Lung (tissue), 12 donors: ENCODE measurements around the gene ULBP2. TPM values are rescaled to one million over a fixed set of nuclear protein-coding genes. Genes with fewer than 3 reads are reported as not detected.
"Not testable (repeated sequence)": the region's sequence is repeated elsewhere in the genome, so short reads cannot be mapped to it uniquely, and the experiment has no call there.

ENCODE experiments used
- ATAC-seq: fragments of 200-7000 bp; cut with Tn5 transposase; one replicate; pipeline ENCODE4 v1.9.1; 2020; ENCODE audit warnings: moderate number of reproducible peaks; ENCODE audit not compliant: insufficient read depth, low FRiP score
- DNase-seq, 3 donors: peaks; one replicate each; pipeline ENCODE4 v3.0.0-alpha.2; 2013 to 2017
- H3K27ac ChIP-seq, 2 donors: one replicate each; pipeline ENCODE4 v1.5.1; 2013; ENCODE audit warnings: mild to moderate bottlenecking in 2 of 2, moderate library complexity in 2 of 2, control low read depth in 1 of 2, inconsistent platforms in 1 of 2, low read depth in 1 of 2, low read length in 1 of 2
- H3K27me3 ChIP-seq, 3 donors: one replicate each; pipeline ENCODE4 v1.5.1; 2013; ENCODE audit warnings: low read length in 2 of 3; ENCODE audit not compliant: control insufficient read depth in 3 of 3, insufficient read depth in 3 of 3
- H3K36me3 ChIP-seq, 4 donors: one replicate each; pipeline ENCODE4 v1.5.1; 2013; ENCODE audit warnings: low read length in 4 of 4, mild to moderate bottlenecking in 1 of 4, moderate library complexity in 1 of 4; ENCODE audit not compliant: control insufficient read depth in 4 of 4, insufficient read depth in 4 of 4
- H3K4me1 ChIP-seq, 5 donors: one replicate each; pipeline ENCODE4 v1.5.1; 2013; ENCODE audit warnings: low read length in 5 of 5, mild to moderate bottlenecking in 2 of 5, moderate library complexity in 1 of 5; ENCODE audit not compliant: control insufficient read depth in 5 of 5, insufficient read depth in 5 of 5
- H3K4me3 ChIP-seq: one replicate; pipeline ENCODE4 v1.5.1; 2013; ENCODE audit warnings: mild to moderate bottlenecking, control low read depth, moderate library complexity
- H3K9ac ChIP-seq, 2 donors: one replicate each; pipeline ENCODE4 v1.5.1; 2013; ENCODE audit warnings: low read length in 2 of 2, control low read depth in 1 of 2; ENCODE audit not compliant: insufficient read depth in 1 of 2
- H3K9me3 ChIP-seq, 4 donors: one replicate each; pipeline ENCODE4 v1.5.1; 2013; ENCODE audit warnings: low read length in 3 of 4, mild to moderate bottlenecking in 1 of 4, moderate library complexity in 1 of 4; ENCODE audit not compliant: control insufficient read depth in 4 of 4, insufficient read depth in 3 of 4
- WGBS, 2 donors: extraction: QIAGEN DNeasy Blood & Tissue Kit; methylation state at CpG; one replicate each; pipeline ENCODE4 v1.1.7; 2013; 5-methylcytosine and 5-hydroxymethylcytosine counted together
- polyA plus RNA-seq, 2 donors: library from polyadenylated mRNA; stranded (reverse); fragments of 200-250 nt; gene quantifications; one replicate each; pipeline ENCODE4 v1.2.1, GENCODE V29; 2013
- total RNA-seq, 2 donors: library from RNA; depleted of rRNA in 1 of 2; stranded (reverse); fragments of >200 nt in 1 of 2; gene quantifications; one replicate each; pipeline ENCODE4 v1.2.1, GENCODE V29; 2014 to 2021
- TF ChIP-seq, protein P1 (sequence below): IDR thresholded peaks from 2 replicates; pipeline ENCODE4 v1.5.1; 2012; ENCODE audit warnings: mild to moderate bottlenecking; ENCODE audit errors: control extremely low read depth, extremely low read depth
- donor health status: control.
- donor health status: control.
- donor health status: Bipolar disorder and iron deficiency.
- donor health status: healthy.
- donor health status: DM: yes; HTN: yes; CAD: no.

ULBP2 gene
- total and polyA plus RNA-seq, 4 donors, result 1.2 to 6.2 (median 2.7) TPM

DNA sequence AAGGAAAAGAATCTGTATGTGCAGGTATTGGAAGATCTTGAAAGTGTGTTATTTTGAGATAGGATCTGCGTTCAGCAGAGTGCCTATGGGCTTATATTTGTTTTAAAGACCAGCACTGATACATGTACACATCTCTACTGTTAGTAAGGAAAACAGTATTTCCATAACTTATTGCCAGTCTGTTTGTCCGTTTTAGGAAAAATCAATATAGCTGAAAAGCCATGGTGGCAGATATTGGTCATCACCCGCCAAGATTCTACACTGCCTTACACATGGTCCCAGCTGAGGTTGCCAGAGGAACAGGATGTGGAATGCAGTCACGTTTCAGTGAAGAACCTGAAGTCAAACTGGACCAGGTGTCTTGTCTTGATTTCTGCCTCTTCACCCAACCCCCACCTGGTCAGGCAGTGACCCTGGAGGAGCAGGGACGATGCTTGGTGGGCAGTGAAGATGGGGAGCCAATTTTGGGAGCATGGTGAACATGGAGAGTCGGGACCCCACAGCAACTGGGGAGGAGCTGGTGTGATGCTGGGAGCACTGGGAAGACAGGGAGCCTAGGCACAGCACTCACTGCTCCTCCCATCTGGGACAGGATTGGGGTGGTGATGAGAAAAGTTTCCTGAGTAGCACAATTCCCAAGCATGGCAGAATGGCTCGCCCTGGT, 14.0 kb downstream of the ULBP2 start:
- WGBS, 2 donors, result 46 to 56% methylated on average over 7 of the region's 7 CpGs
- not testable (repeated sequence) for H3K4me1 ChIP-seq, H3K4me3 ChIP-seq, H3K27ac ChIP-seq, ATAC-seq, H3K9ac ChIP-seq, H3K36me3 ChIP-seq, H3K9me3 ChIP-seq, DNase-seq
- peaks cover 0 to 83% (median 69%) of the 10 kb centered on the region in 3 donors for H3K27me3 ChIP-seq

DNA sequence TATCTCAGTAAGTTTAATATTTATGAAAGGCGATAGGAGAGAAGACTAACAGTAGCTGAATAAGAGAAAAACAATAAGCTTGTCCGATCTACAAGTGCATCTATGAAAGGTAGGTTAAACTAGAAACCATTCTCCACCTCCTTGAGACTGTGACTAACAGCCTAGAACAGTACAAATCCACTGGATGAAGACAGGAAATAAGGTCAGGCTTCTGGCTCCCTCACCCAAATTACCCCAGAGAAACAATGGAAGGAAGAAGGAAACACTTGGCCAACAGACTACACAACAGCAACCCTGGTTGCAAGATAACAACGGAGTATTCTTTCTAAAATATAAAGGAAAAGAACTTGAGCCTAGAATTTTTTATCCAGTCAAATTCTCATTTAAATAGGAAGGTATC, 16.3 kb downstream of the ULBP2 start:
- not testable (repeated sequence) for DNase-seq, ATAC-seq, H3K27ac ChIP-seq, H3K9ac ChIP-seq, H3K4me1 ChIP-seq, H3K36me3 ChIP-seq, H3K4me3 ChIP-seq, H3K9me3 ChIP-seq
- WGBS, 2 donors, result 37 to 53% methylated on average over 3 of the region's 3 CpGs
- peaks cover 0 to 80% (median 52%) of the 10 kb centered on the region in 3 donors for H3K27me3 ChIP-seq

DNA sequence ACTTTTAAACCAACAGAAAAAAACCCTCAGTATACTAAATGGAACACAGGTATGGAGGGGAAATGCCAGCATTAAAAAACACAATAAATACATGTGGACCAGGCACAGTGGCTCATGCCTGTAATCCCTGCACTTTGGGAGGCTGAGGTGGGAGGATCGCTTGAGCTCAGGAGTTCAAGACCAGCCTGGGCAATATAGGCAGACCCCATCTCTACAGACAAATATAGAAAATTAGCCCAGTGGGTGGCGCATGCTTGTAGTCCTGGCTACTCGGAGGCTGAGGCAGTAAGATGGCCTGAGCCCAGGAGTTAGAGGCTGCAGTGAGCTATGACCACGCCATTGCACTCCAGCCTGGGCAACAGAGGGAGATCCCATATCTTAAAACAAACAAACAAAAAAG, 18.0 kb downstream of the ULBP2 start:
- H3K4me3 ChIP-seq, H3K9me3 ChIP-seq, ATAC-seq, H3K36me3 ChIP-seq, DNase-seq, H3K27ac ChIP-seq, H3K9ac ChIP-seq: not testable (repeated sequence)
- peaks cover 0 to 18% (median 0%) of the 10 kb centered on the region in 5 donors for H3K4me1 ChIP-seq
- peaks cover 0 to 79% (median 58%) of the 10 kb centered on the region in 3 donors for H3K27me3 ChIP-seq
- WGBS, 2 donors, result 83 to 95% methylated on average over 2 to 3 of the region's 4 CpGs

DNA sequence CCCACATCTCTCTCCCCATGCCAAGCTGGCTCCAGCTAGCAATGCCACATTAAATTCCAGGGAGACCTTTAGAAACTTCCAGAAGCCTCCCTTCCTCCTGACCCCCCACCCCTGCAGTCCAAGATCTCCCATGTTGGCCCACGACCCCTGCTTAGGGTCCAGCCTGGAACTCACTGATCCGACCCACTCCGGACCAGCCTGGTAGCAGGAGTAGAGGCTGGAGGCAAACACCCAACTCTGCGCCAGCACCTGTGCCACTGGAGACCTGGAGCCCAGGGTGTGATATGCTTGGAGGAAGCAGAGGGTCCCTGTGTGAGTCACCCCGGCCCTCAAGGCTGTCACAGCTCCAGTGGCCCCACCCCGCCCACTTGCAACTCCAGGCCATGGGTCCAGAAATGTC, 18.7 kb downstream of the ULBP2 start:
- no peak for ATAC-seq
- H3K27ac ChIP-seq, result no peak overlapping the region
- H3K4me1 ChIP-seq, result peaks cover 0 to 24% (median 3%) of the 10 kb centered on the region in 5 donors
- no peak overlapping the region for H3K9ac ChIP-seq
- DNase-seq, result no peak
- 81 to 84% methylated on average over 6 of the region's 6 CpGs for WGBS, 2 donors
- peaks cover 0 to 80% (median 60%) of the 10 kb centered on the region in 3 donors for H3K27me3 ChIP-seq
- no peak overlapping the region for H3K4me3 ChIP-seq
- no peaks in the 10 kb centered on the region for H3K9me3 ChIP-seq
- TF ChIP-seq, protein P1, sequence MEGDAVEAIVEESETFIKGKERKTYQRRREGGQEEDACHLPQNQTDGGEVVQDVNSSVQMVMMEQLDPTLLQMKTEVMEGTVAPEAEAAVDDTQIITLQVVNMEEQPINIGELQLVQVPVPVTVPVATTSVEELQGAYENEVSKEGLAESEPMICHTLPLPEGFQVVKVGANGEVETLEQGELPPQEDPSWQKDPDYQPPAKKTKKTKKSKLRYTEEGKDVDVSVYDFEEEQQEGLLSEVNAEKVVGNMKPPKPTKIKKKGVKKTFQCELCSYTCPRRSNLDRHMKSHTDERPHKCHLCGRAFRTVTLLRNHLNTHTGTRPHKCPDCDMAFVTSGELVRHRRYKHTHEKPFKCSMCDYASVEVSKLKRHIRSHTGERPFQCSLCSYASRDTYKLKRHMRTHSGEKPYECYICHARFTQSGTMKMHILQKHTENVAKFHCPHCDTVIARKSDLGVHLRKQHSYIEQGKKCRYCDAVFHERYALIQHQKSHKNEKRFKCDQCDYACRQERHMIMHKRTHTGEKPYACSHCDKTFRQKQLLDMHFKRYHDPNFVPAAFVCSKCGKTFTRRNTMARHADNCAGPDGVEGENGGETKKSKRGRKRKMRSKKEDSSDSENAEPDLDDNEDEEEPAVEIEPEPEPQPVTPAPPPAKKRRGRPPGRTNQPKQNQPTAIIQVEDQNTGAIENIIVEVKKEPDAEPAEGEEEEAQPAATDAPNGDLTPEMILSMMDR, result no peak
- no peaks in the 10 kb centered on the region for H3K36me3 ChIP-seq

DNA sequence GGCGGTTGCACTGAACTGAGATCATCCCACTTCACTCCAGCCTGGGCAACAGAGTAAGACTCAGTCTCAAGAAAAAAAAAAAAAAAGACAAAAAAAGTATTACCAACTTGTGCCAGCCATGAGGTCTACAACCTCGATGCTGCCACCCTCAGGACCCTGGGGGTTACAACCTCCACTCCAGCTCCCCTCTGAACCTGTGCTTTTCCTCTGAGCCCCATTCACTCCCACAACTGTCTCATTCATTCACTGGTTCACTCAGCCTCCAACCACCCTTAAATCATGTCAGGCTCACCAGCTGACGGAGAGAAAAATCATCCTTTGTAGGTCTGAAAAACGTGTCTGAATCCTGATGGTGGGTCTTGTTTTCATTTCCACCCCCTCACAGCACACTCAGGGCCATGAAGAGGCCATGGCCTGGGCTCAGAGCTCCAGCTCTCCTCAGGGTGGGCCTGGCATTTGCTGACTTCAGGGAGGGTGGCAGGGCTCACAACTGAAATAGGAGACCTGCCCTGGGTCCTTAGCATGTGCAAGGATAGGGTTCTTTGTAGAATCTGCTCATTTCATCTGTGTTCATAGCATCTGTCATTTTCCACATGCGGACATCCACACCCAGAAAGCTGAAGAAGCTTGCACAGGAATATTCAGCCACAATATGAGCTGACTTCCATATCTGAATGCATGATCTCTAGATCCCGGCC, 20.1 kb downstream of the ULBP2 start:
- H3K9me3 ChIP-seq, result no peaks in the 10 kb centered on the region
- peaks cover 0 to 84% (median 54%) of the 10 kb centered on the region in 3 donors for H3K27me3 ChIP-seq
- H3K36me3 ChIP-seq, result no peaks in the 10 kb centered on the region
- TF ChIP-seq, protein P1, result no peak
- DNase-seq (no peak), ATAC-seq (no peak)
- H3K4me3 ChIP-seq, result no peak overlapping the region
- H3K9ac ChIP-seq, result no peak overlapping the region
- WGBS, 2 donors, result 66 to 72% methylated on average over 6 of the region's 6 CpGs
- peaks cover 0 to 24% (median 4%) of the 10 kb centered on the region in 5 donors for H3K4me1 ChIP-seq
- no peak overlapping the region for H3K27ac ChIP-seq
